ENCODE measurements around the gene PI16.
A peak's percentile ranks its signal among the peaks of the same experiment; 100 is the strongest.
"Not testable (repeated sequence)": the region's sequence is repeated elsewhere in the genome, so short reads cannot be mapped to it uniquely, and the experiment has no call there.

PI16 gene

GRCh38 chr6:36976509-36976908 is 22.0 kb downstream of the PI16 start:
- DNase-seq: no peak

GRCh38 chr6:36976931-36977330 is 22.4 kb downstream of the PI16 start:
- no peak for DNase-seq

DNA sequence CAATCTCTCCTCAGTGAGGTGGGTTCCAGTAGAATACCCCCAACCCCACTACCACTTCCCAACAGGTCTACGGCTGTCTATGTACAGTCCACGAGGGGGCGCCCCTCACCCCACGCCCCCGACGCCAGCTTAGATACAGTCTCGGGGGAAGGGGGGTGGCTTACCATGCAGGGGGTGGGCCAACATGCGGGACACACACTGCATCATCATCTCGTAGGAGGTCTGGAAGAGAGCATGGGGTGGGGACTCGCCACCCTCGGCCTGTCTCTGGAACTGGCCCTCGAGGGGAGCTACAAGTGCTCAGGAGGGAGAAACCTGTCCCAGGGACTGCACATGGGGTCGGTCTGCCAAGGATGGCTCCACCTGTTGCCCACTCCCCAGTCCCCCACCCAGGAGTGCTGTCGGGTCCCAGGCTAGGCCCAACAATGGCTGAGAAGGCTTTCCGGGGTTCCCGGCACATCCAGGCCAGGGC is 23.0 kb downstream of the PI16 start:
- peak; percentile 4 for DNase-seq

DNA sequence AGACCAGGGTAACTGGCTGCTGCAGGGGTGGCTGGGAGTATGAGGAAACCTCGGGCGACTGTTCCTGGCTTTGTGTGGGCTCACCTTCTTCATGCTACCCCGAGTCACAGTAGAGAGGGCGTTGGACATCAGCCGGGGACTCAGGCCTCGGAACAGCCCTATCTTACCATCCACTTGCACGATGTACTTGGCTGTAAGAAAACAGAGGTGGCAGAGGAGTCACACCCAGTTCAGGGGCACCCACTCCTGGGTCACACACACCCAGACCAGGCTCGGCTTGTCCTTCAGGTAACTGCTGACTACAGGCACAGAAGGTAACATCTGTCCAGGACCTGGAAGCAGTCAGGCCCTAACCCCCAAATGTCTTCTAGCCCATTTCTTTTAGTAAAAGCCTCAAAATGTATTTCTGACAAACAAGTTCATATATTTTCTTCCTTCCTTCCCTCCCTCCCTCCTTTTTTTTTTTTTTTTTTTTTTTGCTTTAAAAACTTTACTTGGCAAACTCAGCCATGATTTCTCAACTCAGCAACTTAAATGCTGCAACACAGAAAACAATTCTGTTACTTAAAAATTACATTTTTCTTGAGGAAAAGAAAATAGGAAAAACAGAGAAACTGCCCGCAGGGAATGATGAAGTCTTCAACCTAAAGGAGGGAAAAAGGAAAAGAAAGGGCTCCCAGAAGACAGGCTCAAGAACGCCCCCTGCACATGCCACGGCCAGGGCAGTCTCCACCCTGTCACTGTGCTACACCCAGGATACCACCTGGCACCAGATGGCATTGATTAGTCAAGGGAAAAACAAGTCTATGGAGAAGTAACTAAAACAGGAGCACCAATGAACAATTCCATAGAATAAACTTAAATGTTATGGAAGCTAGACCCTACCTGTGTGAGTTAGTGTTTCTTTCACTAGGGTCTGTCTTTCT is 24.1 kb downstream of the PI16 start:
- no peak for DNase-seq

- DNase-seq: no peak
Measured at GRCh38 chr6:36979347-36979742, 24.8 kb downstream of the PI16 start.

DNA sequence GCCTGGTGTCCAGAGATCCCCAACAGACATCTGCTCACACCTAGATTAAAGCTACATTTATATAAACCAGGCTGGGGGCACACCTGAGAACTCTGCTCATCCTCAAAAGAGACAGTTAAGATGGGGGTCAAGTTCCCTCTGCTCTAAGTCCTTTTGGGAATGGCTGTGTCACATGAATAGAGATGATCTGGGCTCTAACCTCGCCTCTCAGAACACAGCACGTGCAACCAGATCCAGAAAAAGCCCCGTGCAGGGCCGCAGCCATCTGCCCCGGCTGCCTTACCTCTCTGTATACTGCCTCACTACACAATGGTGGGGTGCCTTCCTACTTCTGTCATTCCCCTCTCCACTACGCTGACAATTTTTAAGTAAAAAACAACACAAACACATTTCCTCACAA is 25.6 kb downstream of the PI16 start:
- DNase-seq: no peak

DNA sequence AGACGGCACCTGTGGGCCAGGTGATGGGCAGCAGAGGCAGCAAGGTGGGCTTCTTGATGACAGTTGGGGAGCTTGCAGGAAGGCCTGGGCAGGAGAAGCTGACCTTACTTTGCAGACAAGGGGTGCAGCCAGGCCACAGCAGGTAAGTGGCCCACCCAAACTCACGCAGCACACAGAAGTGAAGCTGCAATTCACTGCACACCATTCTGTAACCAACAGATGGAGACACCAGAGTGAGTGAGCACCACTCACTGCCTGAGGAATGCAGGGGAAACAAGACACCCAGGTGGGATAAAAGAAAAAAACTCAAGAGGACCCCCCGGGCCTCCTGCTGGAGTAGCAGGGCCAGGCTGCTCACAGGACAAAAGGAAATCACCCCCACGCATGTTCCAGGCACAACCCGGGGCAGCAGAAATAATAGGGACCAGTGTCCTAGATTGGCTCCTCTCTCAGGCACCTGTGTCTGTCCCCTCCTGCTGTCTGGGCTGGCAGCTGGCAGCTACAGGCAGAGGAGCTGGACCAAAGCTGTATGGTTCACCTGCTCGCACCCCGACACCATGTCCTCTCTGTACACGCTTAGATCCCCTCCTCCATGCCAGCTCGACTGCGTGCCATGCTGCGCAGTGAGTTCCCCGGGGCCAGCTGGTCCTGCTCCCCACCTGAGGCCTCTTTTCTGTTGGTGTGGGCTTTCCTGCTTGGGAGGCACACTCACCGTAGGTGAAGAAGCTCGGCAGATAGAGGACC is 26.5 kb downstream of the PI16 start:
- no peak for DNase-seq

GRCh38 chr6:36983538-36983937 is 29.0 kb downstream of the PI16 start:
- no peak for DNase-seq

DNA sequence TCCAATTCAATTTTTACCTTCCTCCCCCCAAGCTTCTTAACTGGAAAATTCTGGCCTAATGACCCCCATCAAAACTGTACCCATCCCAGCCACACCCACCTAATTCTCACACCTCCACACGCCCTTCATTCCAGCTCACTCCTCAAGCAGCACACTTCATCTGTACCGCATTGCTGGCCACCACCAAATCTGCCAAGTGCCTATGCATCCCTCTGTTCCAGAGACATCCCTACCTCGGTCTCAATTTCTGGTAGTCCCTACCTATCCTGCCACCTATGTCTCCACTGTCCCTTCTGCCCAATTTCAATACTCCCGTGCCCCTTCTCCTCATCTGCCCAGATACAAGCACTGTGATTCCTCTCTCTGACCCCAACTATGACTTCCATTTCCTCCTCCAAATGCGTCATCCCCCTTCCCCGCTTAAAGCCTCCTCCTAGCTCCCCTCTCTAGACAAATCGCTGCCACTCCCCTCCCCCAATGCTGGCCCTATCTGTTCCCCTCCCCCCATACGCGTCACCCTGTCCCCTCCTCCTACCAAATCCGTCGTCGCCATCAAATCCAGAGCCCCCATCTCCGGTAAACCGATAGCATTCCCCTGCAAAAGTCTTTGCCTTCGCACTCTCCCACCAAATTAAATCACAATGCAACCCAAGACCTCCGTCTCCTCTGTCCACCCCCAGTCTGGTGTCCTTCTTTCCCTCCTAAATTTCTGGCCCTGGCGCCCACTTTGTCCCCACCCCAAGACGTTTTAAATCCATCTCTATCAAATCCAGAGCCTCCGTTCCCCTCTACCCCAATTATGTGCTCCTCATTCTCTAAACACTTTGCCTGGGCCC is 30.3 kb downstream of the PI16 start:
- DNase-seq: peak; percentile 28

DNA sequence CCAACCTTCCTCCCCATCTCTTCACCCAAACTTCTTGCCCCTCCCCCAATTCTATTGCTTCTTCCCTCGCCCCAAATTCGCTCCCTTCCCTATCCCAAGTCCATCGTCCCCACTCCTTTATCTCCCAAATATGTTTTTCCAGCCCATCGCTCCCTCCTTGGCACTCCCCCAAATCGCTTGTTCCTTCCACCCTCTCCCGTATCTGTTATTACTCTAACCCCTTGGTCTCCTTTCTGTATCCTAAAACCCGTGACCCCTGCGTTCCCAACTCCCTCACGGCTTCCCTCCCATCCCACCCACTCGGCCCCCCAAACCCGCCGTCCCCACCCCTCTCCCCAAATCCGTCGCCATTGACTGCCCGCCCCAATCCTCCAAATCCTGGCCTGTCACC is 30.9 kb downstream of the PI16 start:
- no peak for DNase-seq

- DNase-seq: peak; percentile 79
Measured at GRCh38 chr6:36985808-36986703, 31.5 kb downstream of the PI16 start, which contains the start of gene MTCH1. TSS of gene MTCH1 (minus strand) at chr6:36986196. CDS start at chr6:36986173, 23 bp downstream.

GRCh38 chr6:36986704-36987047 is 32.1 kb downstream of the PI16 start:
- DNase-seq: no peak

GRCh38 chr6:36989264-36989663 is 34.7 kb downstream of the PI16 start:
- DNase-seq: no peak

GRCh38 chr6:36990401-36990800 is 35.9 kb downstream of the PI16 start:
- DNase-seq: not testable (repeated sequence)

GRCh38 chr6:36997811-36998722 is 43.5 kb downstream of the PI16 start:
- DNase-seq: no peak

GRCh38 chr6:36998723-36999038 is 44.1 kb downstream of the PI16 start:
- DNase-seq: no peak

GRCh38 chr6:36999061-36999750 is 44.7 kb downstream of the PI16 start:
- DNase-seq: no peak

DNA sequence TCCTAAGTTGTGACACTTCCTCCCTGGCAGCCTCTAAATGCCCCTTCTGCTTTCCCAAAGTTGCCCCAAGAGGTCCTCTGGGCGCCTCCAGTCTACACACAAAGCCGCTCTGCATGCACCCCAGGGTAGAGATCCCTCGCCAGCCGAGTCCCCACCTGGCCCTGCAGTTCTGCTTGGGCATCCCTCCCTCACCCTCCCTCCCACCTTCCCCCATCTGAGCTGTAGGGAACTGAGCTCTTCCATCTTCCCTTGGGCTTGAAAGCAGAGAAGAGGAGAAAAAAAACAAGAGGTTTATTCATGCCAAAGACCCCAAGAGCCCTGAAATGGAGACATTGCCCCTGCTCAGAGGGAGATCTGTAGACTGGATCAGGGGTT is 45.2 kb downstream of the PI16 start:
- no peak for DNase-seq

GRCh38 chr6:37004044-37004980 is 49.8 kb downstream of the PI16 start:
- no peak for DNase-seq
